WTC11 (cell line): ENCODE results near the gene DLG5. TPM values are rescaled to one million over a fixed set of nuclear protein-coding genes. Genes with fewer than 3 reads are reported as not detected.

ENCODE experiments used
- AFF4 ChIP-seq: sonication (generic); formaldehyde crosslinking; IDR thresholded peaks from 2 replicates; pipeline ENCODE4 v1.8.1; 2023; ENCODE audit warnings: mild to moderate bottlenecking, missing genetic modification reagents, borderline replicate concordance
- ATF3 ChIP-seq: sonication (generic); formaldehyde crosslinking; conservative IDR thresholded peaks from 2 replicates; pipeline ENCODE4 v1.8.1; 2022; ENCODE audit warnings: mild to moderate bottlenecking, missing genetic modification reagents
- CTCF ChIP-seq: fragments of 200-600 bp; IDR thresholded peaks from 2 replicates; pipeline ENCODE4 v1.8.0; 2022; ENCODE audit warnings: antibody characterized with exemption
- EMX1 ChIP-seq: fragments of 250-450 bp; sonication (Bioruptor Pico); IDR thresholded peaks from 2 replicates; pipeline ENCODE4 v1.8.0; 2021; ENCODE audit warnings: mild to moderate bottlenecking
- GRHL2 ChIP-seq: fragments of 250-450 bp; sonication (Bioruptor Pico); IDR thresholded peaks from 2 replicates; pipeline ENCODE4 v1.8.0; 2022; ENCODE audit warnings: mild to moderate bottlenecking, moderate library complexity; ENCODE audit not compliant: insufficient replicate concordance, severe bottlenecking
- MYBL2 ChIP-seq: sonication (generic); formaldehyde crosslinking; IDR thresholded peaks from 2 replicates; pipeline ENCODE4 v1.8.1; 2023; ENCODE audit warnings: mild to moderate bottlenecking, moderate library complexity, missing genetic modification reagents
- NFYB ChIP-seq: sonication (generic); formaldehyde crosslinking; conservative IDR thresholded peaks from 2 replicates; pipeline ENCODE4 v1.8.0; 2022; ENCODE audit warnings: low read depth, missing genetic modification reagents
- NR3C1 ChIP-seq: sonication (generic); formaldehyde crosslinking; conservative IDR thresholded peaks from 2 replicates; pipeline ENCODE4 v1.8.1; 2023; ENCODE audit warnings: low read depth, mild to moderate bottlenecking, missing genetic modification reagents
- PRDM15 ChIP-seq: sonication (generic); formaldehyde crosslinking; IDR thresholded peaks from 2 replicates; pipeline ENCODE4 v1.8.0; 2022; ENCODE audit warnings: missing genetic modification reagents
- RELA ChIP-seq: sonication (generic); formaldehyde crosslinking; IDR thresholded peaks from 2 replicates; pipeline ENCODE4 v1.8.1; 2022; ENCODE audit warnings: missing genetic modification reagents, mild to moderate bottlenecking, borderline replicate concordance
- RORB ChIP-seq: fragments of 250-450 bp; sonication (Bioruptor Pico); IDR thresholded peaks from 2 replicates; pipeline ENCODE4 v1.9.0; 2021; ENCODE audit warnings: mild to moderate bottlenecking
- SP1 ChIP-seq: sonication (generic); formaldehyde crosslinking; conservative IDR thresholded peaks from 2 replicates; pipeline ENCODE4 v1.8.1; 2022; ENCODE audit warnings: missing genetic modification reagents
- TEAD1 ChIP-seq: sonication (generic); formaldehyde crosslinking; IDR thresholded peaks from 2 replicates; pipeline ENCODE4 v1.8.0; 2022; ENCODE audit warnings: mild to moderate bottlenecking, missing genetic modification reagents
- ZNF263 ChIP-seq: sonication (generic); formaldehyde crosslinking; IDR thresholded peaks from 2 replicates; pipeline ENCODE4 v1.8.1; 2022; ENCODE audit warnings: low read depth, mild to moderate bottlenecking, moderate library complexity, missing genetic modification reagents
- total RNA-seq: library from RNA; stranded (reverse); gene quantifications from 3 replicates; pipeline ENCODE4 v1.2.3, GENCODE V29; 2021
- TF ChIP-seq, protein P1 (sequence below): sonication (generic); formaldehyde crosslinking; IDR thresholded peaks from 2 replicates; pipeline ENCODE4 v1.8.1; 2022; ENCODE audit warnings: mild to moderate bottlenecking, missing genetic modification reagents, moderate library complexity, borderline replicate concordance
- TF ChIP-seq, protein P2 (sequence below): fragments of 250-450 bp; sonication (Bioruptor Pico); IDR thresholded peaks from 2 replicates; pipeline ENCODE4 v1.9.0; 2021; ENCODE audit warnings: mild to moderate bottlenecking
- TF ChIP-seq, protein P3 (sequence below): fragments of 250-450 bp; sonication (Bioruptor Pico); IDR thresholded peaks from 2 replicates; pipeline ENCODE4 v1.9.0; 2021; ENCODE audit warnings: mild to moderate bottlenecking, borderline replicate concordance
- TF ChIP-seq, protein P4 (sequence below): sonication (generic); formaldehyde crosslinking; IDR thresholded peaks from 2 replicates; pipeline ENCODE4 v1.8.1; 2023; ENCODE audit warnings: mild to moderate bottlenecking, missing genetic modification reagents

Gene DLG5
- total RNA-seq, 1 experiment from 2014 or later: 65.5 TPM

DNA sequence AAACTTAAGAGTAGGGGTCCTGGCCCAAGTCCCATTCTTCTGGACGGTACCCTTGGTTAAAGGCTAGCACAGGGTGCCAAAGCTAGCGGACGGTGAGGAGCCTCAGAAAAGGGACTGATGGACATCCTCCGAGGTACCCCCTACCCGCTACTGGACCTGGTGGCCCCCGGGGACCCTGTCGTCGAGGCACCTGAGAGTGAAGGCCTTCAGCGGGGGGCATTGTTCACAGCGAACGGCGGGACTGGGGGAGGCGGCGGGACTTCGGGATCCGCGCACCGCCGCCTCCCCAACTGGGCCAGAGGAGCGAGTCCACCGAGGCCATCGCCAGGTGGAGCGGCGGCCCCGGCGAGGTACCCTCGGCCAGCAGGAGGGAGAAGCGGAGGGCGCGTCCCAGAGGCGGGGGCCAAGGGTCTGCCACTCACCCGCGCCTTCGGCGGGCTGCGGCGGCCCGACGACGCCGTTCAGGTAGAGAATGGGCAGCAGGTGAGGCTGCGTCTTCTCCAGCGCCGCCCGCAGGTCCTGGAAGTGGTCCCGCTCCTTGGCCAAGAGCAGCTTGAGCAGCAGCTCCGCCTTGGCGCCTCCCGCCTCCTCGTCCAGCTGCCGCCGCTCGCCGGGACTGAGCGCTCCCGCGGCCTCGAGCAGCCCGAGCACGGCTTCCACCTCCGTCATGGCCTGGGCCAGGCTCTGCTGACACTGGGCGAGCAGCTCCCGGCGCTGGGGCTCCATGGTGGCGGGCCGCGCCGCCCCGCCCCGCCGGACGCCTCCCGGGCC, 575 bp downstream of the DLG5 start (continued):
- TF ChIP-seq MYBL2 (CRISPR knock-in tag) (no peak), NFYB (CRISPR knock-in tag) (no peak), CTCF (no peak), TEAD1 (CRISPR knock-in tag) (0 out of 2 replicates have a peak, but pooled peaks have one; percentile 61), EMX1 (no peak), RELA (CRISPR knock-in tag) (no peak), SP1 (0 out of 2 replicates have a peak, but pooled peaks have one; percentile 9), AFF4 (CRISPR knock-in tag) (no peak), NR3C1 (CRISPR knock-in tag) (no peak), ZNF263 (CRISPR knock-in tag) (no peak; the same call in 1 of the 2 replicates), RORB (CRISPR knock-in tag) (no peak), GRHL2 (CRISPR knock-in tag) (no peak), ATF3 (CRISPR knock-in tag) (no peak), PRDM15 (CRISPR knock-in tag) (no peak)
- TF ChIP-seq, protein P1, sequence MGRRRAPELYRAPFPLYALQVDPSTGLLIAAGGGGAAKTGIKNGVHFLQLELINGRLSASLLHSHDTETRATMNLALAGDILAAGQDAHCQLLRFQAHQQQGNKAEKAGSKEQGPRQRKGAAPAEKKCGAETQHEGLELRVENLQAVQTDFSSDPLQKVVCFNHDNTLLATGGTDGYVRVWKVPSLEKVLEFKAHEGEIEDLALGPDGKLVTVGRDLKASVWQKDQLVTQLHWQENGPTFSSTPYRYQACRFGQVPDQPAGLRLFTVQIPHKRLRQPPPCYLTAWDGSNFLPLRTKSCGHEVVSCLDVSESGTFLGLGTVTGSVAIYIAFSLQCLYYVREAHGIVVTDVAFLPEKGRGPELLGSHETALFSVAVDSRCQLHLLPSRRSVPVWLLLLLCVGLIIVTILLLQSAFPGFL: no peak
- TF ChIP-seq, protein P2, sequence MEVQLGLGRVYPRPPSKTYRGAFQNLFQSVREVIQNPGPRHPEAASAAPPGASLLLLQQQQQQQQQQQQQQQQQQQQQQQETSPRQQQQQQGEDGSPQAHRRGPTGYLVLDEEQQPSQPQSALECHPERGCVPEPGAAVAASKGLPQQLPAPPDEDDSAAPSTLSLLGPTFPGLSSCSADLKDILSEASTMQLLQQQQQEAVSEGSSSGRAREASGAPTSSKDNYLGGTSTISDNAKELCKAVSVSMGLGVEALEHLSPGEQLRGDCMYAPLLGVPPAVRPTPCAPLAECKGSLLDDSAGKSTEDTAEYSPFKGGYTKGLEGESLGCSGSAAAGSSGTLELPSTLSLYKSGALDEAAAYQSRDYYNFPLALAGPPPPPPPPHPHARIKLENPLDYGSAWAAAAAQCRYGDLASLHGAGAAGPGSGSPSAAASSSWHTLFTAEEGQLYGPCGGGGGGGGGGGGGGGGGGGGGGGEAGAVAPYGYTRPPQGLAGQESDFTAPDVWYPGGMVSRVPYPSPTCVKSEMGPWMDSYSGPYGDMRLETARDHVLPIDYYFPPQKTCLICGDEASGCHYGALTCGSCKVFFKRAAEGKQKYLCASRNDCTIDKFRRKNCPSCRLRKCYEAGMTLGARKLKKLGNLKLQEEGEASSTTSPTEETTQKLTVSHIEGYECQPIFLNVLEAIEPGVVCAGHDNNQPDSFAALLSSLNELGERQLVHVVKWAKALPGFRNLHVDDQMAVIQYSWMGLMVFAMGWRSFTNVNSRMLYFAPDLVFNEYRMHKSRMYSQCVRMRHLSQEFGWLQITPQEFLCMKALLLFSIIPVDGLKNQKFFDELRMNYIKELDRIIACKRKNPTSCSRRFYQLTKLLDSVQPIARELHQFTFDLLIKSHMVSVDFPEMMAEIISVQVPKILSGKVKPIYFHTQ (CRISPR knock-in tag): no peak
- TF ChIP-seq, protein P3, sequence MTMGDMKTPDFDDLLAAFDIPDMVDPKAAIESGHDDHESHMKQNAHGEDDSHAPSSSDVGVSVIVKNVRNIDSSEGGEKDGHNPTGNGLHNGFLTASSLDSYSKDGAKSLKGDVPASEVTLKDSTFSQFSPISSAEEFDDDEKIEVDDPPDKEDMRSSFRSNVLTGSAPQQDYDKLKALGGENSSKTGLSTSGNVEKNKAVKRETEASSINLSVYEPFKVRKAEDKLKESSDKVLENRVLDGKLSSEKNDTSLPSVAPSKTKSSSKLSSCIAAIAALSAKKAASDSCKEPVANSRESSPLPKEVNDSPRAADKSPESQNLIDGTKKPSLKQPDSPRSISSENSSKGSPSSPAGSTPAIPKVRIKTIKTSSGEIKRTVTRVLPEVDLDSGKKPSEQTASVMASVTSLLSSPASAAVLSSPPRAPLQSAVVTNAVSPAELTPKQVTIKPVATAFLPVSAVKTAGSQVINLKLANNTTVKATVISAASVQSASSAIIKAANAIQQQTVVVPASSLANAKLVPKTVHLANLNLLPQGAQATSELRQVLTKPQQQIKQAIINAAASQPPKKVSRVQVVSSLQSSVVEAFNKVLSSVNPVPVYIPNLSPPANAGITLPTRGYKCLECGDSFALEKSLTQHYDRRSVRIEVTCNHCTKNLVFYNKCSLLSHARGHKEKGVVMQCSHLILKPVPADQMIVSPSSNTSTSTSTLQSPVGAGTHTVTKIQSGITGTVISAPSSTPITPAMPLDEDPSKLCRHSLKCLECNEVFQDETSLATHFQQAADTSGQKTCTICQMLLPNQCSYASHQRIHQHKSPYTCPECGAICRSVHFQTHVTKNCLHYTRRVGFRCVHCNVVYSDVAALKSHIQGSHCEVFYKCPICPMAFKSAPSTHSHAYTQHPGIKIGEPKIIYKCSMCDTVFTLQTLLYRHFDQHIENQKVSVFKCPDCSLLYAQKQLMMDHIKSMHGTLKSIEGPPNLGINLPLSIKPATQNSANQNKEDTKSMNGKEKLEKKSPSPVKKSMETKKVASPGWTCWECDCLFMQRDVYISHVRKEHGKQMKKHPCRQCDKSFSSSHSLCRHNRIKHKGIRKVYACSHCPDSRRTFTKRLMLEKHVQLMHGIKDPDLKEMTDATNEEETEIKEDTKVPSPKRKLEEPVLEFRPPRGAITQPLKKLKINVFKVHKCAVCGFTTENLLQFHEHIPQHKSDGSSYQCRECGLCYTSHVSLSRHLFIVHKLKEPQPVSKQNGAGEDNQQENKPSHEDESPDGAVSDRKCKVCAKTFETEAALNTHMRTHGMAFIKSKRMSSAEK: no peak
- TF ChIP-seq, protein P4, sequence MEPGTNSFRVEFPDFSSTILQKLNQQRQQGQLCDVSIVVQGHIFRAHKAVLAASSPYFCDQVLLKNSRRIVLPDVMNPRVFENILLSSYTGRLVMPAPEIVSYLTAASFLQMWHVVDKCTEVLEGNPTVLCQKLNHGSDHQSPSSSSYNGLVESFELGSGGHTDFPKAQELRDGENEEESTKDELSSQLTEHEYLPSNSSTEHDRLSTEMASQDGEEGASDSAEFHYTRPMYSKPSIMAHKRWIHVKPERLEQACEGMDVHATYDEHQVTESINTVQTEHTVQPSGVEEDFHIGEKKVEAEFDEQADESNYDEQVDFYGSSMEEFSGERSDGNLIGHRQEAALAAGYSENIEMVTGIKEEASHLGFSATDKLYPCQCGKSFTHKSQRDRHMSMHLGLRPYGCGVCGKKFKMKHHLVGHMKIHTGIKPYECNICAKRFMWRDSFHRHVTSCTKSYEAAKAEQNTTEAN: no peak
